ENCODE data around the gene CPNE5. TPM values are rescaled to one million over a fixed set of nuclear protein-coding genes. Genes with fewer than 3 reads are reported as not detected.

CPNE5 gene
- 2.7 and 3.2 TPM in 2 replicates for total RNA-seq

DNA sequence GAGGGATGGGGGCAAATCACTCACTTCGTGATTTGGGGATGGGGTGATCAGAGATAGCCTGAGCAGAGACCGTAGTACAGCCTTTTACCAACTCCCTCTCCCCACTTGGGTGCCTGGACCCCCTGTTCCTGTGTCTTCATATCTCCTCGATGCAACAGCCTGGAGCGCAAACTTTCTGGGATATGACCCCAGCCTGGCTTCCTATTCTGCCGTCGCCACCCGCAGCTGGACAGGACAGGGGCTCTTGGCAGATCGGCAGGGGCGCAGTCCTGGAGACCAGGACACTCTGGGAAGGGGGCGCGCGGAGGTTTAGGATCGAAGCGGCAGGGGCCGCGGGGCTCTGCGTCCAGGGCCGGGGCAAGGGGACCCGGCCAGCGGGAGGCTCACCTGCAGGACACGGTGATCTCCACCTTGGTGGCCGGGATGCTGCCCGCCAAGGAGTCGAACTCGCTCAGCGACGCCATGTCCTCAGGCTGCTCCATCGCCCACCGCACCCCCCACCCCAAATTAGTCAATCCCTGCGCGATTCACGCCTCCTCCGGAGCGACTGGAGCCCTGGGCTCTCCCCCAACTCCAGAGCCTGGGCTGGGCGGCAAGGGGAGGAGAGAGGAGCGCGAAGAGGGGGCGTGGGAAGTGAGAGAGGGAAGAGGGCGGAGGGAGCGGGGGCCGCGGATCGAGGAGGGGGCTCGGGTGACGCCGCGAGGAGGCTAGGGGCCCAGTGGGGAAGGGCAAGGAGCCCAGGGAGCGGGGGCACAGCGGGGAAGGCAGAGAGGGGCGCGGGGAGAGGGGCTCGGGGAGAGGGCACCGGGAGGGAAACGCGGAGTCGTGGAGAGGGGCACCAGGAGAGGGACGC lies at the start of gene CPNE5:
Gene CPNE5, minus strand, starts transcription at position 549 of the 853 bp plus-strand sequence. Its CDS starts 67 bp downstream, at position 482.
- intact Hi-C loops (cut with micrococcal nuclease): no loop called here

DNA sequence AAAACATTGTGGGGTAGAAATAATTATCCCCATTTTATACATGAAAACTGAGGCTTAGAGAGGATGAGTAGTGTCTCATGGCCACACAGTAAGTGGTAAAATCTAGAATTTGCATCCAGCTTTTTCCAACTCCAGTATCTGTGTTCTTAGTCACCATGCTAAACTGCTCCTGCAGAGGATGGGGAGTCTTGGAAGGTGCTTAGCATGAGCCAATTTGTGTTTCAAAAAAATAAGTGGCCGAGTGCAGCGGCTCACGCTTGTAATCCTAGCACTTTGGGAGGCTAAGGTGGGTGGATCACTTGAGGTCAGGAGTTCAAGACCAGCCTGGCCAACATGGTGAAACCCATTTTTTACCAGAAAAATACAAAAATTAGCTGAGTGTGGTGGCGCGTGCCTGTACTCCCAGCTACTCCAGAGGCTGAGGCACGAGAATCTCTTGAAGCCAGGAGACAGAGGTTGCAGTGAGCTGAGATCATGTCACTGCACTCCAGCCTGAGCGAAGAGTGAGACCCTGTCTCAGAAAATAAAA lies 48.9 kb upstream of the CPNE5 start:
- intact Hi-C loops (cut with micrococcal nuclease): no loop called here

DNA sequence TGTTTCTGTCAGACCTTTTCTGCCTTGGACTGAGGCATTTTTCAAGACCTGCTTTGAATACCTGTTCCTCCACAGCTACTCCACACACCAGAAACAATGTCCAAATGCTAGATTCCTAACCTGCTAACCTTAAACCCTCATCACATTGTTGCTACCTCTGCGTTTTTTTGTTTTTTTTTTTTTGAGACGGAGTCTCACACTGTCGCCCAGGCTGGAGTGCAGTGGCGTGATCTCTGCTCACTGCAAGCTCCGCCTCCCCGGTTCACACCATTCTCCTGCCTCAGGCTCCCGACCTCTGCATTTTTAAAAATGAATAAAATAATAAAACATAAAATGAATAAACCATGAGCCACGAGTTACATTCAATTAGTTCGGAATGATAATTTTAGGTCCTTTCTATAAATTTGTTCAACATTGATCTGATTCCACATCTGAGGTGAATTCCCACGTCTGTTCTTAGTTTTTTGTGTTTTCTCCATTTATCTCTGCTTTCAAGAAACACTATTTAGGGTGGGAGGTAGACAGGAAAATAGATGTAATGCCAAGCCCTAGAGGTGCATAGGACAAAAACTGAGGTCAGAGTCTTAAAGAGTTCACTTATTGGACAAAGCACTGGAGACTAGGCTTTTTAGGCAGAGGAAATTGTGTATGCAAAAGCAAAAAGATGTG lies 47.8 kb upstream of the CPNE5 start:
- intact Hi-C loops (cut with micrococcal nuclease): no loop called here

DNA sequence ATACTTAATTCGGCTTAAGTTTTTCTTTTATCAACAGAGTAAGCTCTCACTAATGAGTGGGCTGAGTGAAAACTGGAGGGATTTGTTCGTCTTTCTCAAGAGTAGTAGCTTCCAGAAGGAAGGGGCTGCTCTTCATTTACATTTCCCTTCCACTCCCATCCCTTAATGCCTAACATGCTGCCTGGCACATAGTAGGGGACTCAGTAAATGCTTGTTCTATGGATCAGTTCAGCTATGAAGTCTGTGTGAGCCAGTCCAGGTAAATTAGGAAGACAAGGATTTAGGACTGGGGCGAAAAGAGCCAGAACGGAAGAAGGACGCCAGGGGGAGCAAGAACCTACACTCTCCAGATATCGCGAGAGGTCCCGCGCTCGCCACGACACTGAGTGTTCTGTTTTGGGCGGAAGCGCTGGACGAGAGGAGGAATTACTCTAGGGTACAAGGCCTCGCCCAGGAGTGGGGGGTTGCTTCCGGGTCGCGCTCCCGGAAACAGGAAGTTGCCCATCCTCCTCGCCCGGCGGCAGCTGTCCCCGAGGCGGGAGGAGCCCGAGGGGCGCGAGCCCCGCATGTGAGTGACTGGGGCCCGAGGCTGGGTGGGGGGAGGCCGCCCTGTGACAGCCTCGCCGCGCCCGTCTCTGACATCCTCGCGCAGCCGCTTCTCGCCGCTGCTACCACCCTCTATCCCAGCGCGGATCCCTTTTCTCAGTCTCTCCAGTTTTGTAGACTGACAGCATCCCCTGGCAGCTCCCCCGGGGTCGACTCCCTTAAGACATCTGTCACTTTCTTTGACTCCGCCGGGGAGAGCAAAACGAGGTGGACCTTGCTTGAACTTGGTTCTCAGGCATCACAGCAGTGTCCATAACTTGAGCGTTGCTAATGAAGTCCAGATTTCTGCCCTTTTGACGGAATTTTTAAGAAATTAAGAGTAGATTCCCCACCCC lies 46.5 kb upstream of the CPNE5 start, which contains the start of gene C6orf89:
Gene C6orf89, plus strand, starts transcription at position 492 of the 941 bp plus-strand sequence. CDS start 13,493 bp downstream, outside the sequence.
- intact Hi-C loops (cut with micrococcal nuclease): loop anchor here (1.0 to 2.0 kb wide), 12 partner anchors 10 to 547 kb away; partner anchors contain the start of genes CMTR1, MTCH1 and TBC1D22B

DNA sequence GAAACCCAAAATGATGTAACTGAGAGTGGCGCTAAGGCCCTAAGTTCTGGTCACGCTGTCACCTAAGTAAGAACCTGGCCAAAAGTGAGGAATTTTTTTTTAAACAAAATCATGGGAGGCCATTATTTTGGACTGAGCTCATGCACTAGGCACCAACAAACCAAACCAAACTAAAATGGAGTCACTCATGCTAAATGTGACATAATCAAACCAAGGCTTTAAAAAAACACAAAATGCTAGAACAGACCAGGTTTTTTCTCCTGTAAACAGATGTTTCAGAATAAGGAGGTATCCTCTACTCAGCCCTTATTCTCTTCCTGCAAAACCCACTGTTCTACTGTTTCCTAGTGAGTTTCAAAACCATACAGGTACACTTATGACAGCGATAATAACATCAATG lies 45.4 kb upstream of the CPNE5 start:
- intact Hi-C loops (cut with micrococcal nuclease): loop anchor here (1.0 to 2.0 kb wide), 12 partner anchors 9 to 548 kb away; partner anchors contain the start of genes CMTR1, MTCH1 and TBC1D22B

DNA sequence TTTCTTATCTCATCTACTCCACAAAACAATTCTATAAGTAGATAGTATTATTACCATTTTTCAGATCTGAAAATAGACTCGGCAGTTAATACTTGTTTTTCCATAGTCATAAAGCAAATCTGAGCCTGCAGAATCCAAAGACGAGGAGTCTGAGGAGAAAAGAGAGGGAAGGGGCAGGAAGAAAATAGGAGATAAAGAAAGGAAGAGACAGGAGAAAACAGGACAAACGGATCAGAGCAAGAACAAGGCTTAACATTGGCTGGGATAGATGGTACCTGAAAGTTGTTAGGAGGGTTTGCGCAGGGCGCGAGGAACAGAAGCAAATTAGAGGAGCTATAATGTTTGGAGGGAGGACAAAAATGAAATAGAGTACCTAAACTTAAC lies 36.0 kb upstream of the CPNE5 start:
- intact Hi-C loops (cut with micrococcal nuclease): loop anchor here (1.0 to 10.0 kb wide), 6 partner anchors 10 to 330 kb away; partner anchors contain the start of genes C6orf89, MTCH1 and STK38

DNA sequence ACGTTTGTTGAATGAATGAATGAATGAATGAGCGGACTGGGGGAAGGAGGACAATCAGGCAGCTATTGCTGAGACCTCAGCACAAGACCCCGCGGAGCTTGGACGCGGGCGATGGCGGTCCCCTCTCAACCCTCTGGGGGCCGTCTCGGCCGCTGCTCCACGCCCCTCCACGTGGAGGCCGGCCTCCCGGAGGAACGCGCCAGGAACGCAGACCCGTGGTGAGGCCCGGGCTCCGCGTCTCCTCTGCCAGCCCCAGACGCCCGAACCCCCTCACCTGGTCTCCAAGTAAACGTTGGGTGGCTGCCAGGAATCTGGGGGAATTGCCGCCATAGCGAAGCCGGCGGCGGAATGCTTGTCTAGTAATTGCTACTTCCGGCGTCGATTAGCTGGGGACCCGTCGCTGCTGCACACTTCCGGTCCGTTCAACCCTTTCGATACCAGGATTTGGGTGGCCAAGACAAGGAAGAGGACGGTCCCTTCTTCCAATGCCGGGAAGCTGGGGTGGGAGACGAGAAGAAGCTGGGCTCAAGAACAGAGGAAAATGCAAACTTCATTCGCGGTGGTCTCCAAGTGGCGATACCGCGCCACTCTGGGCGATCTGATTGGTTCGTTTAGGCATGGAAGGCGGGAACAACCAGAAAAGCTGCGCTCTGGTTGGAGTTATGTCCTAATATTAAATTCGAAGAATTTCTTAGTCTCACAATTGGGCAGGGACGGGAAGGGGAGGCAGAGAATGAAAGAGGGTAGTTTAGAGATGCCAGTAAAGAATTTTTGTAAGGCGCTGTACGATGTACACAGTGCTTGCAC lies 35.4 kb upstream of the CPNE5 start, which contains the start of gene PPIL1:
Gene PPIL1, minus strand, starts transcription at position 361 of the 807 bp plus-strand sequence. Its CDS starts 31 bp downstream, at position 330.
- intact Hi-C loops (cut with micrococcal nuclease): loop anchor here (1.0 to 10.0 kb wide), 8 partner anchors 11 to 432 kb away; partner anchors contain the start of genes C6orf89, KCTD20, MTCH1 and PXT1

DNA sequence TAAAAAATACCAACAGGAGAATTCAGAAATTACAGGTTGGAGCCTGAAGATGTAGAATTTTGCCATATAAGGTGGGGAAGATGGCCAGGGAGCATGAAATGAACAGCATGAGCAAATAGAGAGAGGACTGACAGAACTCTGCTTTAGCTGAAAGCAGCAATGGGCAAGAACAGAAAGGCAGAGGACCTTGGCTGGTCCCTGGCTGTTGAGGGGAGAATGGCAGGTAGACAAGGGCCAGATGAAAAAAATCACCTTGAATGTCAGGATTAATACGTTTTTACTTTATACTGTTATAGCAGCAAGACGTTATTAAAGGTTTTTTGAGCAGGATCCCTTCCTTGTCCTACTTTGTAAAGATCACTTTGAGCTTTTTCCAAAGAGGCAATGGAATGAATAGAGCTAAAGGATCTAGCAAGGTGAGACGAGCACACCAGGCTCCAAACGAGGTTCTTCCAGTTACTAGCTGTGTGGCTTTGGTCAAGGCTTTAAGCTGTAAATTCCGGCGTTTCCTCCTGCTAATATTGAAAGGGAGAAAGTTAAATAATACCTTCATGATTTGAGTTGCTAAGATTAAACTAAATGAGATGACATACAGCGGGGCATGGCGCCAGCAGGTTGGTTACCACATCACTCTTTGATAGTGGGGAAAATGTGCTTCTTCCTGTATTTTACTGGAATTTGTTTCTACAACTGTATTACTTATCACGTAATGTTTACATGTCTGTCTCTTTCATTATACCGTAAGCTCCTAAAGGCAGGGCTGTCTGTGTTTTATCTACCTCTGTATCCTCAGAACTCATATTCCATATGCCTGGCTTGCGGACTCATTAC lies 34.6 kb upstream of the CPNE5 start:
- intact Hi-C loops (cut with micrococcal nuclease): loop anchor here (1.0 to 10.0 kb wide), 3 partner anchors 89 to 432 kb away; partner anchors contain the start of genes KCTD20, PXT1 and STK38

DNA sequence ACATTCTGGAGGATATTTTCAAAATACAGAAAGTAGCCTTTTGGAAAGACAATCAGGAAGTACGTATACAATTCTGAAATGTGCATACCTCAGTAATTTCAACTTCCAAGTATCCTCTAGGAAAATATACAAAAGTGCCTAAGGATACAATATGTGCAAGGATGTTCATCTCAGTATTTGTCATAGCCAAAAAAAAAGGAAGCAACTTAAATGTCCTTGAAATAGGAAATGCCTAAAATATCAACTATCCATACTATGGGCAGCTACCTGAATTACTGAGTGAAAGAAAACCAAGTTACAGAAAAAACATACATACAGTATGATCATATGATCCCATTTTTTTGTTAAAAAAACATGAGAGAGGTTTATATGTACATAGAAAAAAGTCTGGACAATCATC lies 33.9 kb upstream of the CPNE5 start:
- intact Hi-C loops (cut with micrococcal nuclease): loop anchor here (5.0 to 10.0 kb wide), 2 partner anchors 328 to 431 kb away; partner anchors contain the start of genes KCTD20, PXT1 and STK38

DNA sequence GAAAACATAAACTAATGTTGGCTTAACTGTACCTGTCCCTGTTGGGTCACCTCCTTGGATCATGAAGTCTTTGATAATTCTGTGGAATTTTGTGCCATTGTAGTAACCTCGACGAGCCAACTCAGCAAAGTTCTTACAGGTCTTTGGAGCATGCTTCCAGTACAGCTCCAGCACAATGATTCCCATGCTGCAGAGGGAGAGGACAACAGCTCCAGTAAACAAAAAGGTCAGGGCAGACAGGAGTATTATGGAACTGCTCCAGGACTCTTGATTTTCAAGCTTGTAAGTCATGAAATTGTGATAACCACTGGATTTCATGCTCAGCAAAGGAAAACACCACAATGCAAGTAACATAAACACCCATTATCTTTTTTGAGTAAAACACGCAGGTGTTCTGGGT lies 32.4 kb upstream of the CPNE5 start:
- intact Hi-C loops (cut with micrococcal nuclease): loop anchor here (2.0 to 10.0 kb wide), 3 partner anchors 13 to 429 kb away; partner anchors contain the start of genes C6orf89, KCTD20, PXT1 and STK38

DNA sequence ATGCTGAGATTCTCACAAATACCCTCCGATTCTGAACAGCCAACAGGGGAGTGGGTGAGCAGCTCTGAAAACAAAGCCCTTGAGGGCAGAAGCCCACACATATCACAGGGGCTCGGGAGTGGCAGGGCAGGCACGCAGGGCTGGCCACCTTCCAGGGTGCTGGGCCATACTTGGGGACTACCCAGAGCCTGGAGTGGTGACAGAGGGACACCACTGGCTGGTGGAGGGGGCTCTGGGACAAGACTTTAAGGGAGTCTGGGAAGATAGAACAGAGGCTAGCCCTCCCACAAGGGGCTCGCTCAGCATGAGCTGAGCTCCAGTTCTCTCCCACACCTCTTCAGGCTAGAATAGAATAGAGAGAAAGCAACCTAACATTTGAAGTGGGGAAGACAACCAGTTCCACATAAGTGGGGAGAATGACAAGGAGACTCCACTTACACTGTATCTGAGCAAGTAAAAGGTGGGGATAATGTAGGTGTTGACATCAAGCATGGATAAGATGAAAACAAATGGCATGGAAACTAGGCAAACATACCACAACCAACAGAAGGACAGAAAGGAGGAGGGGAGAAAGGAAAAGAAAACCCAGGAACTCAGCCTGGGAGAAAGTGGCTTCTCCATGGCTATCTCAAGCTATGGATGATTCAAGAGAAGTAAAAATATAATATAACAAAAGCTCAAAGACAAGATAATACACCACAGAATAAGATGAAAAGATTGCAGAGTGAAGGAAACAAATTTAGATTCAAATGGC lies 28.4 kb upstream of the CPNE5 start:
- intact Hi-C loops (cut with micrococcal nuclease): no loop called here

DNA sequence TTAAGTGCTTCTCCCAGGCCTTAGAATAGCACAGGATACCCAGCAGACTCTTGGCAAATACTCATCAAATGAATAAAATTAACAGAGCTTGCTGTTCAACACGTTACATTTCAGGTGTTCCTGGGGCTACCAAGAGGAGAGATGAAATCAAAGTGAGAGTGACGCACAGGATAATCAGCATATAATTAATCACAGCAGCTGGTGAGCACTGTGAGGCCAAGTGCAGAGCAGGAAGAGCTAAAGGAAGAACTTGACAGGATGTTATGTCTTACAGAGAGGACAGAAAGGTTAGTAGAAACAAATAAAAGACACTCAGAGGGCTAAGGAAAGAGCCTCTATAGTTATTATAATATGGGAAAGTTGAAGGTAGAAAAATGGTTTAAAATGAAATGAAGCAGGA lies 26.6 kb upstream of the CPNE5 start:
- intact Hi-C loops (cut with micrococcal nuclease): no loop called here

DNA sequence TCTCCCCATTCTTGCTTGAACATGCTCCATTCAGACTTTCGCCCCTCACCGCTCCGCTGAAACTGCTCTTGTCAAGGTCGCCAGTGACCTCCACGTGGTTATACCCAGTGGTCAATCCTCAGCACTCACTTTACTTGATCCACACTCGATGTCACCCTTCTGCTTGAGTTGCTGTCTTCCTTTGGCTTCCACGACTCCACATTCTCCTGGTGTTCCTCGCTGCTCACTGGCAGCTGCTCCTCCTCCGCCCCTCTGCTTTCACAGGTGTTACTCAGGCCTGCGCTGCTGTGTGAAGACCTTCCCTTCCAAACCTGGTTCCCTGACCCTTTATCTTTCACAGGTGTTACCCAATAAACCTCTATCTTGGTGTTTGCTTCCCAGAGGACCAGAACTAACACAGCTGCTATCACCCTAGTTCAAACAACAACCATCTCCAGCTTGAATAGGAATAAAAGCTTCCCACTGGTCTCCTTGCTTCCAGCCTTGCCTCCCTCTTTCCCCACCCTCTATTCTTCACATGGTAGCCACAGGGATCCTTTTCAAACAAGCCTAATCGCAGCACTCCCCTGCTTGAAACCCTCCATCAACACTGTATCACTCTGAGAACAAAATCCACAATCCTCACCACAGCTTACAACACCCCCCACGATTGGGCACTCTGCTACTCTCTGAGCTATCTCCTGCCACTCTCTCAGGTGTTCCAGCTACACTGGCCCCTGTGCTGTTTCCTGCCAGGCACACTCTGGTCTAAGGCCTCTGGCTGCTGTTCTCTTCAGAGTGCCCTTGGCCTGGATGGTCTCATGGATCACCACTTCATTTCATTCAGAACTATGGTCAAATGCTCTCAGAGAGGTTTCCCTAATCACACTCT lies 24.7 kb upstream of the CPNE5 start:
- intact Hi-C loops (cut with micrococcal nuclease): no loop called here

DNA sequence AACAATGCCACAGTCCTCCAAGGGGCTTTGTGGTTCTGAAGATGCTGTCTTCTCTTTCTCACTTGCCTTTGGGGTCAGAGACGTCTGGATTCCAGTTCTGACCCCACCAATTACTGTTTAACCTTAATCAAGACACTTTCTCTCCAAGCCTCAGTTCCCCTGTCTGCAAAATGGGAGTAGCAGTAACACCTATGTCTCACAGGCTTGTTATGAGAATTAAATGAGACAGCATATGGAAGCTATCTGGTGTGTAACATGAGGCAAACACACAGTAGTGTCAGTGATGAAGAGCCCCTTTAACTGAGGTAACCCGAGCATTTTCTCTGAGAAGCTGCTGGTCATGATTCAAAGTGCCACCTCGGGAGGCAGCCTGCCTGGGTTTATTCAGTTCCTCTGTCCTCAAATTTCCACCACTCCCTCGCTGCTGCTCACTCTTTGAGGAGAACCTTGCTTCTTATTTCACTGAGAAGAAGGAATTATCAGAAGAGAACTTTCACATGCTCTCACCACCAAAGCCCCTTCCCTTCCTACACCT lies 23.7 kb upstream of the CPNE5 start:
- intact Hi-C loops (cut with micrococcal nuclease): no loop called here

DNA sequence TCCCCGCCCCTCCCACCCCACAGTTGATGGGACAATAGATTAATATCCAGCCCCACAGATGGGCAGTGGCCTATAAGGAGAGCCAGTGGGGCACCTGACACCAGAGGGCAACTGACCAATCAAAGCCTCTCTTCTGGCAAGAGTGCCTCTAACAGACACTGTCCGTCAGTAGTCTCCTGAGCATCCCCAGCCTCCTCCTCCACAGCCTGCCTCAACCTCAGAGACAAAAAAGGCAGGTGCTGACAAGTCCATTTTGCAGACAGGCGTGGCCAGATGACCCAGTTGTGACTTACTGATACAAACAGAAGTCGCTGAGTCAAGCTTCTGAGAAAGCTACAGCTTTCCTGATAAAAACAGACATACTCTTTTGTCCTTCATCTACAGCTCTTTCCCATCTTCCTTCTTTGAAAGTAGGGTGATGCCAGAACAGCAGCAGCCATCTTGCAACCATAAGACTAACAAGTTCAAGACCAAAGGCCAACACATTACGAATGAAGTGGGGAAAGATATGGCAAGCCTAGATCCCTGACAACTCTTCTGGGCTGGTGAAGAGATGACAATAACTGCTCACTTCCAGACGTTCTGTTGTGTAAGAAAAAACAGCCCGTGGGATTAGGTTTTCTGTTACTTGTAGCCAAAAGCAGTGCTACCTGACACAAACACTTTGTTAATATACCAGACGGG lies 23.1 kb upstream of the CPNE5 start:
- intact Hi-C loops (cut with micrococcal nuclease): no loop called here

DNA sequence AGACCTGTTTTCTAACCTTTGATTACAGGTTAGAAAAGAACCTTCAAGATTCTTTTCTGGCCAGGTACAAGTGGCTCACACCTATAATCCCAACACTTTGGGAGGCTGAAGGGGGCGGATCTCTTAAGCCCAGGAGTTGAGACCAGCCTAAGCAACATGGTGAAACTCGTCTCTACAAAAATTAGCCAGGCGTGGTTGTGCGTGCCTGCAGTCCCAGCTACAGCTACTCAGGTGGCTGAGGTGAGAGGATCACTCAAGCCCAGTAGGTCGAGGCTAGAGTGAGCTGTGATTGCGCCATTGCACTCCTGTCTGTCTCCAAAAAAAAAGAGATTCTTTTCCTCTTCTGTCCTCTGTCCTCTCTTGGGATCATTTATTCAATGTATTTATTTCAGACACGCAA lies 20.9 kb upstream of the CPNE5 start:
- intact Hi-C loops (cut with micrococcal nuclease): no loop called here
